Measurements from ENCODE around the gene PADI2.

DNA sequence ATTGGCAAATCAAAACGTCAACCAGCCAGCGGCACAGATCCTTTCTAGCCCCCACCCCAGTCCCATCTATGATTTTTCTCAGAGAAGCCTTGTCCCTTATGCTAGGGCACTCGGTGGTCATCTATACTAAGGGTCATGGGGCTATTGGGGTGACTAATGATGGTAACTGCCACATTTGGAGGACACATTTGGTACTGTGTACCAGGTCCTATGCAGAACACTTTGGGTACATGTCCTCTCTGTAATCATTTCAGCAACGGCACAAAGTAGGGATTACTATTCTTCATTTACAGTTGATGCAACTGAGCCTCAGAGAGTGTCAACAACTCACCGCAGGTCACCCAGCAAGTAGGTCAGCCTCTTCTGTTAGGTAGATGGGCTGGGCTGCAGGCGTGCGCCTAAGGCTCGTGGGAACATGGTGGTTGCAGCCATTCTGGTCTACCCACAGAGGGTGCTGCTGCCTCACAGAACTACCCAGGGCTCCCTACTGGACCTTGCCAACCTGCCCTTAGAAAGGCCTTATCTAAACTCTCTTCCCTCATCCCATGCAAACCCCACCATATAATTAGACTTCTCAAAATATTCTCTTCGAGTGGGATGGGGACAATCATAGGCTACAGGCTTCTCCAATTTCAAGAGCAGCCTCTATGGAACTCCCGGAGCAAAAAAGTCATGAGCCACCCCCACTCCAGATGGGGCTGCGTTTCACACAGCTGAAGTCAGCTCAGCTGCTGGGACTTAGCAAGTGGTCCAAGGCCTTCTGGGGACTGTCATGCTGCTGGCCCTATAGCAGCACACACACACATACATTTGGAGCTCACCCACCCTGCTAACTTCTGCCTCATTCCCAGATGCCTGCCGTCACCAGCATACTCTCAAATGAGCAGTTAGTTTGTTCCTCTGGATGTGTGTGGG, 59.6 kb downstream of the PADI2 start:
- TF ChIP-seq EZH2phosphoT487 (IDR thresholded peaks at IDR 0.05; ENCODE audit: borderline replicate concordance, low read depth, low read length): no peak
- TF ChIP-seq, protein P1, sequence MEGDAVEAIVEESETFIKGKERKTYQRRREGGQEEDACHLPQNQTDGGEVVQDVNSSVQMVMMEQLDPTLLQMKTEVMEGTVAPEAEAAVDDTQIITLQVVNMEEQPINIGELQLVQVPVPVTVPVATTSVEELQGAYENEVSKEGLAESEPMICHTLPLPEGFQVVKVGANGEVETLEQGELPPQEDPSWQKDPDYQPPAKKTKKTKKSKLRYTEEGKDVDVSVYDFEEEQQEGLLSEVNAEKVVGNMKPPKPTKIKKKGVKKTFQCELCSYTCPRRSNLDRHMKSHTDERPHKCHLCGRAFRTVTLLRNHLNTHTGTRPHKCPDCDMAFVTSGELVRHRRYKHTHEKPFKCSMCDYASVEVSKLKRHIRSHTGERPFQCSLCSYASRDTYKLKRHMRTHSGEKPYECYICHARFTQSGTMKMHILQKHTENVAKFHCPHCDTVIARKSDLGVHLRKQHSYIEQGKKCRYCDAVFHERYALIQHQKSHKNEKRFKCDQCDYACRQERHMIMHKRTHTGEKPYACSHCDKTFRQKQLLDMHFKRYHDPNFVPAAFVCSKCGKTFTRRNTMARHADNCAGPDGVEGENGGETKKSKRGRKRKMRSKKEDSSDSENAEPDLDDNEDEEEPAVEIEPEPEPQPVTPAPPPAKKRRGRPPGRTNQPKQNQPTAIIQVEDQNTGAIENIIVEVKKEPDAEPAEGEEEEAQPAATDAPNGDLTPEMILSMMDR (conservative IDR thresholded peaks at IDR 0.05; ENCODE audit: low read length): peak; percentile 87

Data from OCI-LY7 (cell line).